Esophagus muscularis mucosa (tissue), 4 donors: Measurements from ENCODE around the gene ERLIN1. TPM values are rescaled to one million over a fixed set of nuclear protein-coding genes. Genes with fewer than 3 reads are reported as not detected.

Experiments
- DNase-seq: peaks from one replicate; pipeline ENCODE4 v3.0.0-alpha.2; 2017; ENCODE audit errors: extremely low spot score
- H3K27ac ChIP-seq, 4 donors: fragments of 200-600 bp; sonication (generic); replicated peaks in 1 of 4; 1 replicate in 3 of 4; 2 replicates in 1 of 4; pipeline ENCODE4 v1.5.1; 2016 to 2019; ENCODE audit warnings: mild to moderate bottlenecking in 1 of 4
- H3K27me3 ChIP-seq, 4 donors: fragments of 200-600 bp; sonication (generic); one replicate each; pipeline versions ENCODE4 v1.5.1 to v1.6.0; 2016 to 2019
- H3K36me3 ChIP-seq, 4 donors: fragments of 200-600 bp; sonication (generic); one replicate each; pipeline ENCODE4 v1.5.1; 2016 to 2019
- H3K4me1 ChIP-seq, 4 donors: fragments of 200-600 bp; sonication (generic); one replicate each; pipeline ENCODE4 v1.5.1; 2016 to 2019
- H3K4me3 ChIP-seq, 4 donors: fragments of 200-600 bp; sonication (generic); 1 replicate in 2 of 4; 2 replicates in 2 of 4; pipeline ENCODE4 v1.5.1; 2016 to 2019; ENCODE audit warnings: mild to moderate bottlenecking in 4 of 4, moderate library complexity in 1 of 4
- H3K9me3 ChIP-seq, 4 donors: fragments of 200-600 bp; sonication (generic); 1 replicate in 3 of 4; 2 replicates in 1 of 4; pipeline ENCODE4 v1.5.1; 2016 to 2019
- CTCF ChIP-seq, 3 experiments: fragments of 200-600 bp in 2 of 3; fragments of 450-650 bp in 1 of 3; sonication (generic) in 2 of 3; IDR thresholded peaks; one replicate each; pipeline ENCODE4 v1.5.1; 2017 to 2019; ENCODE audit warnings: antibody characterized with exemption in 3 of 3, mild to moderate bottlenecking in 2 of 3, moderate library complexity in 1 of 3
- EP300 ChIP-seq: sonication (generic); formaldehyde crosslinking; IDR thresholded peaks from one replicate; pipeline ENCODE4 v1.6.1; 2017; ENCODE audit warnings: antibody characterized with exemption
- POLR2A ChIP-seq: fragments of 450-650 bp; IDR thresholded peaks from one replicate; pipeline ENCODE4 v1.6.1; 2017; ENCODE audit warnings: antibody characterized with exemption, moderate library complexity, mild to moderate bottlenecking, low read depth
- POLR2AphosphoS5 ChIP-seq, 2 donors: sonication (generic); formaldehyde crosslinking; IDR thresholded peaks; one replicate each; pipeline ENCODE4 v1.6.1; 2017; ENCODE audit warnings: antibody characterized with exemption in 2 of 2
- WGBS: methylation state at CpG from one replicate; pipeline ENCODE4 v1.1.5; 2018; 5-methylcytosine and 5-hydroxymethylcytosine counted together
- intact Hi-C: fragments of 100-400 bp; cut with DNase I; formaldehyde crosslinking; loops from one replicate; pipeline ENCODE4 v1.15.1; 2023
- total RNA-seq, 4 donors: library from RNA; depleted of rRNA; stranded (reverse); fragments of >200 nt; gene quantifications; one replicate each; pipeline versions ENCODE4 v1.1.0 to v1.2.1, GENCODE V29; 2016

The ERLIN1 gene
- total RNA-seq, 4 donors from 2014 or later, result 8.3 to 14.4 (median 13.6) TPM

DNA sequence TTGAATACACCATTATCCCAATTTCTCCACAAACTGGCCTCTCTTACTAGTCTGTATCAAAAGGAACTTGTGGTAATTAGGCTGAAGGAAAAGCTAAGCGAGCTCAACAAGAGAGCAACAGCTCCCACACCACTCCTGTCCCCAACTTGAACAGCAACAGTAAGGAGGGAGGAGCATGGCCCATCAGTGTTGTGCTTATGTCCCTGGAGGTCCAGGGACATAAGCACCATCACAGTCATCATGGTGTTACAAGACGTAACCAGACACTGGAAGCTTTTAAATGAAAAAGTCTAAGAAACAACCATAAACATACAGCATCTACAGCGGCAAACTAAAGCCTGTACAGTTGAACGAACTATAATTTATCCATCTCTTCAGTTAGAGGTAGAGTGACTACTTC lies 989 bp downstream of the ERLIN1 start:
- peak overlapping the region; percentile 71 to 86 (median 84) for H3K4me3 ChIP-seq
- H3K4me1 ChIP-seq, result peaks cover 19 to 31% (median 28%) of the 10 kb centered on the region in 4 donors
- TF ChIP-seq POLR2AphosphoS5 (IDR thresholded peaks at IDR 0.05) (no peak), CTCF (IDR thresholded peaks at IDR 0.05) (no peak), POLR2A (no peak), EP300 (no peak)
- peak overlapping the region; percentile 82 to 87 (median 84) for H3K27ac ChIP-seq
- WGBS, result 3% methylated on average over 4 of the region's 4 CpGs
- peaks cover under 1 to 34% (median 18%) of the 10 kb centered on the region in 4 donors for H3K36me3 ChIP-seq
- no peak for DNase-seq
- no peaks in the 10 kb centered on the region for H3K9me3 ChIP-seq
- intact Hi-C loops, result loop anchor here (5.0 kb wide), 1 partner anchor 42 kb away; the partner anchor contains the start of gene CHUK
- no peaks in the 10 kb centered on the region for H3K27me3 ChIP-seq

GRCh38 chr10:100184426-100184825 lies 1.4 kb downstream of the ERLIN1 start:
- intact Hi-C loops, result no loop called here
- DNase-seq, result no peak
- Histone ChIP-seq H3K36me3 (peaks cover 0 to 34% (median 20%) of the 10 kb centered on the region in 4 donors), H3K27ac (peak overlapping the region in 3 of 4 donors; percentile 83 to 87 (median 86)), H3K9me3 (no peaks in the 10 kb centered on the region), H3K4me3 (peak overlapping the region; percentile 71 to 86 (median 84)), H3K4me1 (peaks cover 19 to 31% (median 28%) of the 10 kb centered on the region in 4 donors), H3K27me3 (no peaks in the 10 kb centered on the region)
- TF ChIP-seq EP300 (no peak), POLR2A (no peak), POLR2AphosphoS5 (IDR thresholded peaks at IDR 0.05) (no peak), CTCF (IDR thresholded peaks at IDR 0.05) (no peak)
- 25% methylated on average over 1 of the region's 1 CpG for WGBS

DNA sequence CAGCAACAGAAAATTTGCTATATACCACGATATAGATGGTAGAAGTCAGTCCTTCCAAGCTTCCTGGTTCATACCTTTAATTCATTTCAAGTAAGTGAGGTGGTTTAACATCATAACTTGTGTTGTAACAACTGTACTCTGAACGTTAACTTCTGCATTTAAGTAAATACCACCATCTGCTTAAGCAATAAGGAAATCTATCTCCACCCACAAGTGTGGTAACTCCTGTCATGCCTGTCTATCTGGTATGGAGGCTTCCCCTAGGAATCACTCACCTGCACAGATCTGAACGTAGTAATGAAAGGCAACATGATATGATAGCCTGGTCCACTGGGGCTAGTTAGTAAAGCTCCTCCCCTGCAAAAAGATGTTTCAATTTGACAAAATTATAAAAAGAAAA lies 2.3 kb downstream of the ERLIN1 start:
- H3K4me3 ChIP-seq, result no peak overlapping the region
- peaks cover 19 to 31% (median 28%) of the 10 kb centered on the region in 4 donors for H3K4me1 ChIP-seq
- WGBS, result 49% methylated on average over 3 of the region's 3 CpGs
- no peaks in the 10 kb centered on the region for H3K9me3 ChIP-seq
- TF ChIP-seq POLR2A (no peak), POLR2AphosphoS5 (IDR thresholded peaks at IDR 0.05) (no peak), EP300 (no peak), CTCF (IDR thresholded peaks at IDR 0.05) (no peak)
- intact Hi-C loops, result no loop called here
- peaks cover 0 to 40% (median 24%) of the 10 kb centered on the region in 4 donors for H3K36me3 ChIP-seq
- no peak for DNase-seq
- no peak overlapping the region for H3K27ac ChIP-seq
- no peaks in the 10 kb centered on the region for H3K27me3 ChIP-seq

DNA sequence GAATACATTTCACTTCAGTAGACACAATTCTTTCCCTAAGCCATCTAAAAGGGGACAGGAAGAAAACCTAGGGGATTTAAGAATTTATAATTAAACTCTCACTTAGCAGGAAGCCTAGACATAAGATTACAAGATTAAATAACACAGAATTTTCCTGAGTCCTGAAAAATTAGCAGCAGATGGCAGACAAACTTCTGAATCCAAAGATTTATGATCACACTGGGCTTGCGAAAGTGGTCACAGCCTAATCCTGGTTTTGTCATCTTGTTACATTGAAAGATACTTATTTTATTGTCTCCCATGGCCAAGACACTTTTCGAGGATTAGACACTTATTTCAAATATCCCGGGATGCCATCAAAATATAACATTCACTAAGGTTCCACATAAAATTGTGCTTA lies 2.9 kb downstream of the ERLIN1 start:
- 80% methylated on average over 3 of the region's 3 CpGs for WGBS
- DNase-seq, result no peak
- no peak overlapping the region for H3K4me3 ChIP-seq
- TF ChIP-seq POLR2AphosphoS5 (IDR thresholded peaks at IDR 0.05) (no peak), EP300 (no peak), POLR2A (no peak), CTCF (IDR thresholded peaks at IDR 0.05) (no peak)
- H3K9me3 ChIP-seq, result no peaks in the 10 kb centered on the region
- no peak overlapping the region for H3K27ac ChIP-seq
- no peaks in the 10 kb centered on the region for H3K27me3 ChIP-seq
- peaks cover 19 to 30% (median 28%) of the 10 kb centered on the region in 4 donors for H3K4me1 ChIP-seq
- H3K36me3 ChIP-seq, result peaks cover 0 to 43% (median 28%) of the 10 kb centered on the region in 4 donors
- intact Hi-C loops, result no loop called here

- Histone ChIP-seq H3K36me3 (peaks cover 0 to 50% (median 33%) of the 10 kb centered on the region in 4 donors), H3K27ac (no peak overlapping the region), H3K4me1 (peaks cover 14 to 25% (median 23%) of the 10 kb centered on the region in 4 donors), H3K9me3 (no peaks in the 10 kb centered on the region), H3K4me3 (no peak overlapping the region), H3K27me3 (no peaks in the 10 kb centered on the region)
- no peak for DNase-seq
- intact Hi-C loops, result no loop called here
- TF ChIP-seq POLR2A (no peak), CTCF (IDR thresholded peaks at IDR 0.05) (no peak), EP300 (no peak)
- 90% methylated on average over 6 of the region's 6 CpGs for WGBS
Observed at GRCh38 chr10:100182281-100182680, 3.5 kb downstream of the ERLIN1 start.
